Ishikawa (cell line): ENCODE data around the gene MYO18A.

Experiments
- EGR1 ChIP-seq: IDR thresholded peaks from 2 replicates; pipeline ENCODE4 v1.6.1; 2012
- FOXM1 ChIP-seq: IDR thresholded peaks from 2 replicates; pipeline ENCODE4 v1.6.1; 2012; ENCODE audit warnings: low read depth, borderline replicate concordance
- ZBTB7A ChIP-seq: IDR thresholded peaks from 2 replicates; pipeline ENCODE4 v1.6.1; 2012; ENCODE audit warnings: low read depth
- TF ChIP-seq, protein P1 (sequence below): IDR thresholded peaks from 2 replicates; pipeline ENCODE4 v1.6.1; 2012; ENCODE audit warnings: low read depth, mild to moderate bottlenecking

DNA sequence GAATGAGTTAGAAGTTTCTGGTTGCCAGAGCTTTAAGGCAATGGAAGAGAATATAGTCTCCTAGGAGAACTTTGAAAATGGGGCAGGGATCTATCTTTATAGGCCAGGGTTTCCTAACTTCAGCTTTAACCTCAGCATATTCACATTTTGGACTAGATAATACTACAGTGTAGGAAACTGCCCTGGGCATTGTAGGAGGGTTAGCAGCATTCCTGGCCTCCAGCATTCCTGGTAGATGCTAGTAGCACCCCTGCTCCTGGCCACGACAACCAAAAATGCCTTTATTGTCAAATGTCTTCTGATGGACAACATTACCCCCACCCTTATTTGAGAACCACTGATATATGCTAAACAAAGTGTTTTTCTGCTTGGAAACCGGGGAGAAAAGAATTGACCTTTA, 27.8 kb upstream of the MYO18A start:
- no peak for TF ChIP-seq ZBTB7A
- TF ChIP-seq, protein P1, sequence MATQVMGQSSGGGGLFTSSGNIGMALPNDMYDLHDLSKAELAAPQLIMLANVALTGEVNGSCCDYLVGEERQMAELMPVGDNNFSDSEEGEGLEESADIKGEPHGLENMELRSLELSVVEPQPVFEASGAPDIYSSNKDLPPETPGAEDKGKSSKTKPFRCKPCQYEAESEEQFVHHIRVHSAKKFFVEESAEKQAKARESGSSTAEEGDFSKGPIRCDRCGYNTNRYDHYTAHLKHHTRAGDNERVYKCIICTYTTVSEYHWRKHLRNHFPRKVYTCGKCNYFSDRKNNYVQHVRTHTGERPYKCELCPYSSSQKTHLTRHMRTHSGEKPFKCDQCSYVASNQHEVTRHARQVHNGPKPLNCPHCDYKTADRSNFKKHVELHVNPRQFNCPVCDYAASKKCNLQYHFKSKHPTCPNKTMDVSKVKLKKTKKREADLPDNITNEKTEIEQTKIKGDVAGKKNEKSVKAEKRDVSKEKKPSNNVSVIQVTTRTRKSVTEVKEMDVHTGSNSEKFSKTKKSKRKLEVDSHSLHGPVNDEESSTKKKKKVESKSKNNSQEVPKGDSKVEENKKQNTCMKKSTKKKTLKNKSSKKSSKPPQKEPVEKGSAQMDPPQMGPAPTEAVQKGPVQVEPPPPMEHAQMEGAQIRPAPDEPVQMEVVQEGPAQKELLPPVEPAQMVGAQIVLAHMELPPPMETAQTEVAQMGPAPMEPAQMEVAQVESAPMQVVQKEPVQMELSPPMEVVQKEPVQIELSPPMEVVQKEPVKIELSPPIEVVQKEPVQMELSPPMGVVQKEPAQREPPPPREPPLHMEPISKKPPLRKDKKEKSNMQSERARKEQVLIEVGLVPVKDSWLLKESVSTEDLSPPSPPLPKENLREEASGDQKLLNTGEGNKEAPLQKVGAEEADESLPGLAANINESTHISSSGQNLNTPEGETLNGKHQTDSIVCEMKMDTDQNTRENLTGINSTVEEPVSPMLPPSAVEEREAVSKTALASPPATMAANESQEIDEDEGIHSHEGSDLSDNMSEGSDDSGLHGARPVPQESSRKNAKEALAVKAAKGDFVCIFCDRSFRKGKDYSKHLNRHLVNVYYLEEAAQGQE: no peak
- TF ChIP-seq FOXM1: no peak
- no peak for TF ChIP-seq EGR1
